ENCODE data around the gene ZSCAN30. TPM values are rescaled to one million over a fixed set of nuclear protein-coding genes. Genes with fewer than 3 reads are reported as not detected.

ZSCAN30 gene
- total and polyA plus RNA-seq, 2 of the 13 experiments (the other 11 are each of a cell fraction or from before 2014, with no cell fraction given) = 7.4 to 7.7 TPM

DNA sequence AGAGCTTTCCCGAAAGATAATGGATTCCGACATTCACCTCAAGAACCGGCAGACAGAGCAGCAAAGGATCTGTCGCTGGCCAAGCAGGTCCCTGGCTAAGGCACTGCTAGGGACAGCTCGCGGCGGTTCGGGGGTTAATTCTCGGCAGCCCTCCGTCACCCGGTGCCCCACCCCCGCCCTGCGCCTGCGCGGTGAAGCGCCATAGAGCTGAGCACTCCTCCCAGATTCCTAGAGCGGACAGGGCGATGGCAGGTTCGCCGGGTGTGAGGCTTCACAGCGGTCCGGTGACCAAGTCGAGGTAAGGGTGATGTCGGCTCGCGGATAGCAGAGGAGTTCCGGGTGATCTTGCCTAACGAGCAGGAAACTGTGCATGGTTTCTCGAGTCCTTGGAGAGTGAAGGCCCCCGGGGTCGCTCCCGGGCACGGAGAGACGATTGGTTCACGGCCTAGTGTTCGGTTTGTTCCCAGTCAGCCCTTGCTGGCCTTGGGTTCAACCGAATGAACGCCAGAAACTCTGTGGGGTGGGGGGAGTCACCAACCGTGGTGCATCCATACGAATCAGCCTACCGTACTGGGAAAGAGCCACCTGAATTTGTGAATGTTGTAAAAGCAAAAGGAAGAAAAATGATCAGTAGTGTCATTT is at the start of gene ZSCAN30 (continued):
- TF ChIP-seq, protein P1, sequence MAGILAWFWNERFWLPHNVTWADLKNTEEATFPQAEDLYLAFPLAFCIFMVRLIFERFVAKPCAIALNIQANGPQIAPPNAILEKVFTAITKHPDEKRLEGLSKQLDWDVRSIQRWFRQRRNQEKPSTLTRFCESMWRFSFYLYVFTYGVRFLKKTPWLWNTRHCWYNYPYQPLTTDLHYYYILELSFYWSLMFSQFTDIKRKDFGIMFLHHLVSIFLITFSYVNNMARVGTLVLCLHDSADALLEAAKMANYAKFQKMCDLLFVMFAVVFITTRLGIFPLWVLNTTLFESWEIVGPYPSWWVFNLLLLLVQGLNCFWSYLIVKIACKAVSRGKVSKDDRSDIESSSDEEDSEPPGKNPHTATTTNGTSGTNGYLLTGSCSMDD (CRISPR knock-in tag; IDR thresholded peaks at IDR 0.05) = no peak
- peak; percentile 92; the same call in 1 of the 2 replicates for TF ChIP-seq CBX5 (CRISPR knock-in tag; IDR thresholded peaks at IDR 0.05; ENCODE audit: borderline replicate concordance)
- peak; percentile 83; the same call in 1 of the 2 replicates for TF ChIP-seq ZNF20 (CRISPR knock-in tag; IDR thresholded peaks at IDR 0.05)
- TF ChIP-seq MYNN (CRISPR knock-in tag; IDR thresholded peaks at IDR 0.05; ENCODE audit: low read depth) = no peak
- peak; percentile 98 for TF ChIP-seq HDAC1 (CRISPR knock-in tag; IDR thresholded peaks at IDR 0.05)
- TF ChIP-seq, protein P2, sequence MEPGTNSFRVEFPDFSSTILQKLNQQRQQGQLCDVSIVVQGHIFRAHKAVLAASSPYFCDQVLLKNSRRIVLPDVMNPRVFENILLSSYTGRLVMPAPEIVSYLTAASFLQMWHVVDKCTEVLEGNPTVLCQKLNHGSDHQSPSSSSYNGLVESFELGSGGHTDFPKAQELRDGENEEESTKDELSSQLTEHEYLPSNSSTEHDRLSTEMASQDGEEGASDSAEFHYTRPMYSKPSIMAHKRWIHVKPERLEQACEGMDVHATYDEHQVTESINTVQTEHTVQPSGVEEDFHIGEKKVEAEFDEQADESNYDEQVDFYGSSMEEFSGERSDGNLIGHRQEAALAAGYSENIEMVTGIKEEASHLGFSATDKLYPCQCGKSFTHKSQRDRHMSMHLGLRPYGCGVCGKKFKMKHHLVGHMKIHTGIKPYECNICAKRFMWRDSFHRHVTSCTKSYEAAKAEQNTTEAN (CRISPR knock-in tag; conservative IDR thresholded peaks at IDR 0.05) = no peak
- TF ChIP-seq JUN (CRISPR knock-in tag; IDR thresholded peaks at IDR 0.05) = peak; percentile 90
- no peak for TF ChIP-seq ZNF180 (CRISPR knock-in tag; IDR thresholded peaks at IDR 0.05; ENCODE audit: borderline replicate concordance, low read depth)
- TF ChIP-seq ATF7 (IDR thresholded peaks at IDR 0.05) = no peak
- peak; percentile 28; the same call in 1 of the 2 replicates for TF ChIP-seq ATF7 (CRISPR knock-in tag; IDR thresholded peaks at IDR 0.05)
- peak; percentile 92 for TF ChIP-seq THAP11 (CRISPR knock-in tag; IDR thresholded peaks at IDR 0.05)
- peak; percentile 90; the same call in 1 of the 2 replicates for TF ChIP-seq ZNF530 (CRISPR knock-in tag; IDR thresholded peaks at IDR 0.05; ENCODE audit: low read depth)
- 0 out of 2 replicates have a peak, but pooled peaks have one; percentile 55 for TF ChIP-seq ZNF749 (CRISPR knock-in tag; IDR thresholded peaks at IDR 0.05; ENCODE audit: borderline replicate concordance)
- TF ChIP-seq, protein P3, sequence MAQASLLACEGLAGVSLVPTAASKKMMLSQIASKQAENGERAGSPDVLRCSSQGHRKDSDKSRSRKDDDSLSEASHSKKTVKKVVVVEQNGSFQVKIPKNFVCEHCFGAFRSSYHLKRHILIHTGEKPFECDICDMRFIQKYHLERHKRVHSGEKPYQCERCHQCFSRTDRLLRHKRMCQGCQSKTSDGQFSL (CRISPR knock-in tag; IDR thresholded peaks at IDR 0.05) = peak; percentile 45; the same call in 1 of the 2 replicates
- 0 out of 2 replicates have a peak, but pooled peaks have one; percentile 36 for TF ChIP-seq REL (CRISPR knock-in tag; conservative IDR thresholded peaks at IDR 0.05)
- TF ChIP-seq, protein P4, sequence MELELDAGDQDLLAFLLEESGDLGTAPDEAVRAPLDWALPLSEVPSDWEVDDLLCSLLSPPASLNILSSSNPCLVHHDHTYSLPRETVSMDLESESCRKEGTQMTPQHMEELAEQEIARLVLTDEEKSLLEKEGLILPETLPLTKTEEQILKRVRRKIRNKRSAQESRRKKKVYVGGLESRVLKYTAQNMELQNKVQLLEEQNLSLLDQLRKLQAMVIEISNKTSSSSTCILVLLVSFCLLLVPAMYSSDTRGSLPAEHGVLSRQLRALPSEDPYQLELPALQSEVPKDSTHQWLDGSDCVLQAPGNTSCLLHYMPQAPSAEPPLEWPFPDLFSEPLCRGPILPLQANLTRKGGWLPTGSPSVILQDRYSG (CRISPR knock-in tag; IDR thresholded peaks at IDR 0.05) = no peak
- peak; percentile 96 for TF ChIP-seq ZFY (CRISPR knock-in tag; IDR thresholded peaks at IDR 0.05)
- TF ChIP-seq, protein P5, sequence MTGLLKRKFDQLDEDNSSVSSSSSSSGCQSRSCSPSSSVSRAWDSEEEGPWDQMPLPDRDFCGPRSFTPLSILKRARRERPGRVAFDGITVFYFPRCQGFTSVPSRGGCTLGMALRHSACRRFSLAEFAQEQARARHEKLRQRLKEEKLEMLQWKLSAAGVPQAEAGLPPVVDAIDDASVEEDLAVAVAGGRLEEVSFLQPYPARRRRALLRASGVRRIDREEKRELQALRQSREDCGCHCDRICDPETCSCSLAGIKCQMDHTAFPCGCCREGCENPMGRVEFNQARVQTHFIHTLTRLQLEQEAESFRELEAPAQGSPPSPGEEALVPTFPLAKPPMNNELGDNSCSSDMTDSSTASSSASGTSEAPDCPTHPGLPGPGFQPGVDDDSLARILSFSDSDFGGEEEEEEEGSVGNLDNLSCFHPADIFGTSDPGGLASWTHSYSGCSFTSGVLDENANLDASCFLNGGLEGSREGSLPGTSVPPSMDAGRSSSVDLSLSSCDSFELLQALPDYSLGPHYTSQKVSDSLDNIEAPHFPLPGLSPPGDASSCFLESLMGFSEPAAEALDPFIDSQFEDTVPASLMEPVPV (CRISPR knock-in tag; IDR thresholded peaks at IDR 0.05) = no peak
- TF ChIP-seq ZBTB21 (CRISPR knock-in tag; IDR thresholded peaks at IDR 0.05) = no peak
- no peak; the same call in 1 of the 2 replicates for TF ChIP-seq HOXD1 (CRISPR knock-in tag; IDR thresholded peaks at IDR 0.05)
- TF ChIP-seq SMAD9 (CRISPR knock-in tag; IDR thresholded peaks at IDR 0.05) = no peak; the same call in 1 of the 2 replicates
- TF ChIP-seq CHCHD3 (CRISPR knock-in tag; IDR thresholded peaks at IDR 0.05) = no peak
- 0 out of 2 replicates have a peak, but pooled peaks have one; percentile 33 for TF ChIP-seq TBX3 (IDR thresholded peaks at IDR 0.05; ENCODE audit: borderline replicate concordance)
- TF ChIP-seq, protein P6, sequence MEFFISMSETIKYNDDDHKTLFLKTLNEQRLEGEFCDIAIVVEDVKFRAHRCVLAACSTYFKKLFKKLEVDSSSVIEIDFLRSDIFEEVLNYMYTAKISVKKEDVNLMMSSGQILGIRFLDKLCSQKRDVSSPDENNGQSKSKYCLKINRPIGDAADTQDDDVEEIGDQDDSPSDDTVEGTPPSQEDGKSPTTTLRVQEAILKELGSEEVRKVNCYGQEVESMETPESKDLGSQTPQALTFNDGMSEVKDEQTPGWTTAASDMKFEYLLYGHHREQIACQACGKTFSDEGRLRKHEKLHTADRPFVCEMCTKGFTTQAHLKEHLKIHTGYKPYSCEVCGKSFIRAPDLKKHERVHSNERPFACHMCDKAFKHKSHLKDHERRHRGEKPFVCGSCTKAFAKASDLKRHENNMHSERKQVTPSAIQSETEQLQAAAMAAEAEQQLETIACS (CRISPR knock-in tag; IDR thresholded peaks at IDR 0.05) = no peak
- peak; percentile 98 for TF ChIP-seq GATAD1 (CRISPR knock-in tag; IDR thresholded peaks at IDR 0.05)

Data from HepG2 (cell line).